ENCODE data around the gene CLDN12.
"Not testable (repeated sequence)": the region's sequence is repeated elsewhere in the genome, so short reads cannot be mapped to it uniquely, and the experiment has no call there.

Gene CLDN12

DNA sequence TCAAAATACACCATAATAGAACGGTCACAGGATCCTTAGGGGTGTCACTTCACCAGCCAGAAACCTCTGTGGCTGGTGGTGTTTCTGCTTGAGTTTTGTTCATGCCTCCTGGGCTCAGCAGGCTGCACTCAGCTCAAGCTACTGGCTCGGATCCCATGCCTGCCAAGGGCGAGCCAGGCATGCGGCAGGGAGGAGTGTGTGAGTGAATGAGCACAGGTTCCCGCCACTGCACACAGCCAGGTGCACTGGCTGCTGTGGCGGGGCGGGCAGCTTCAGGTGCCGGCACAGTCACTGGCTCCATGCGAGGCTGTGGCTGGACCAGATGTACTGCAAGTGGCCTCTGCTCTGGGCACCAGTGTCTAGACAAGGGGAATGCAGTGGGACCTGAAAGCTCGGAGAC, 29.5 kb downstream of the CLDN12 start:
- DNase-seq = no peak

DNA sequence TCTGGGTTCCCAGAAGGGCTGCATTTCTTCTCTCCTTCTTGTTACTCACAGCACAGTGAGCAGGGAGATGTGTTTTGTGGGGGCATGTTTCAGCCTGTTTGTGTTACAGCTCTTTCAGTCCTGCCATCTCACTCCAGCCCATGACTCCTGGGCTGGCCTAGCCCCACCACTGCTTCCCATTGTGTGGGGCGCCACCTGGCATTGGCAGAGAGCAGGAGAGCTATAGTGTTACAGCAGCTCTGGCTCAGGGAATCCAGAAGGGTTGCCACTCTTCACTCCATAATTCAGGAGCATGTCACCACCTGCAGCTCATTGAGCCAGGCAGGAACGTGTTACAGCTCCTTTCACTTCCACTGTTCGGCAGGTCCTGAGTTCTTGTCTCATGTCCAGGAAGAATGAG, 30.0 kb downstream of the CLDN12 start:
- DNase-seq = no peak

- DNase-seq = no peak
Observed at GRCh38 chr7:90445633-90446032, 42.4 kb downstream of the CLDN12 start.

DNA sequence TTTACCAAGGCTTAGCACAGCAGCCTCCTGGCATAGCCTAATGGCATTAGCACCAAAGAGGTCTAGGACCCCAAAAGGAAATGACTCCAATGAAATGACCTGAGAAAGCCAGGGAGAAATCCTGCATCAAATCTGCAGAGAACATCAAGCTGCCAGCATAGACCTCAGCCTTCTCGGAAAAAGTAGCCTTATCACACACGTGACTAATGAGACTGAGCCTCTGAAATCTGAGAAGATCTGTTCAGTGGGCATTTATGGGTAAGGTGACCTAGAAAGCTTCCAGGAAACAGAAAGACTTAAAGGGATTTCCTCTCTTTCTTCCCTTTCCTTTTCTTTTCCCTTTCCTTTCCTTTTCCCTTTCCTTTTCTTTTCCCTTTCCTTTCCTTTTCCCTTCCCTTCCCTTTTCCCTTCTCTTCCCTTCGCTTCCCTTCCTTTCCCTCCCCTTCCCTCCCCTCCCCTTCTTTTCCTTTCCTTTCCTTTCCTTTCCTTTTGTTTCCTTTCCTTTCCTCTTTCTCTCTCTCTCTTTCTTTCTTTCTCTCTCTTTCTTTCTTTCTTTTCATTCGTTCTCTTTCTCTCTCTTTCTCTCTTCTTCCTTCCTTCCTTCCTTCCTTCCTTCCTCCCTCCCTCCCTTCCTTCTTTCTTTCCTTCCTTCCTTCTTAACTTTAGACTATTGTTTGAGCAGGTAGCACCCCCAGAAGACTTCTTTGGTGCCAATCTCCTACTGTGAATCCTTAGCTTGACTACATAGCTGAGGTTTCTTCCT, 43.1 kb downstream of the CLDN12 start:
- DNase-seq = no peak

DNA sequence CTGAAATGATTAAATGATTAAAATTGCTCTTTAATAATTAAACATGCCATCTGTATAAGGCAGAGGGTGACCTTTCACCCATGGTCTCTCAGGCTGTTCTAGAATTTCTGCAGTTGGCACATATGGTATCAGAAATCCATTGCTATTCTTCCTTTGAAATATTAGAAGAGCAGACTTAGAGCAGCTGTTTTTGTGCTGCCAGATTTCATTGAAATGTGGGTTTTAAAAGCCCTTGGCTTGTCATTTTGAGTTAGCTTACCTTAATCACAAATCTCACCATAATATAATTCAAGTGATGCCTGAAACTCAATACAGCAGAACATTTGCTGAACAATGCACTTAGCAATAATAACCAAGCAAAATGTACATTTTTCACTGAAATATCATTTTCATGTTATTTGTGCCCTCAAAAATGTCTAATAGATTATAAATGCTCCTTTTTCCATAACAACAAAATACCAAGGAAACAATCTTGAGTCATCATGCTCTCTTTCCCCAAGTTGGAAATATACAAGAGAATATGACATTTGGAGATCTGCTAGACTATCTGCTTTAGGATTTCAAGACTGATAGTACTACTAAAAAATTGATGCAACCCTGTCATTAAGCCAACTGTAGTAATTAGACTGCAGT, 50.1 kb downstream of the CLDN12 start:
- no peak for DNase-seq

- no peak for DNase-seq
Observed at GRCh38 chr7:90453931-90454330, 50.7 kb downstream of the CLDN12 start.

DNA sequence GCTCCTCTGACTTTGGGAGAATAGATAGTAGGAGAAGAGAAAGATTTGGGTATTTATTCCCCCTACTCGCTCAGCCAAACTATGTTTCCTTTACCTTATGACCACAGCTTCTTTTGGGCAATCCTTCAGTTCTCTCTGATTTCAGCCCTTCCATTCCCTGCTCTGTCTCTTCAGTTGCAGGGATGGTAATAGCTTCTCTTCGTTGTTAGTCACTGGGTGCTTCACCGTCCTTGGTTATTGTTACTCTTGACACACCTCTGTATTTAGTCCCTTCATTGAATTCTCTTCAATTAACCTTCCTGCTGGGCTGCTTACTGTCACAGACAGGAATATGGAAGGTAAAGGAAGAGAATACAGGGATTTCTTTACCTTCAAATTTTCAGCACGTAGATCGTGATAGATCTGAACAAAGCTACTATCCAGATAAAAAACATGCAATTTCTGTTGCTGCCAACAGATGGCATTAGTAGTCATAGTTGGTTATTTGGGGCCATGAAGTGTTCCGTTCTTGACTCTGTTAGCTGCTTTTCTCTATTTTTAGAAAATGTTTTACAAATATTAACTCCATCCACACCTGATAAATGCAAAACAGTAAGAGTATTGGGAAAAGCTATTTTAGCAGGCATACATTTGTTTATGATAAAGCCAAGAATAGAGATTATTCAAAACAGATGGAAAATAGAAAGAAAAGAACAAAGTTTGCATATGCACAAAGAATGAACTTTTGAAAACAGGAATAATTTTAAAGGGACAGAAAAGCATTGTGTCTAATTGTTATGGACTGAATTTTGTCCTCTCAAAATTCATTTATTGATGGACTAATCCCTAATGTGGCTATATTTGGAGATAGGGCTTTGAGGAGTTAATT, 52.1 kb downstream of the CLDN12 start:
- peak in 2 of 51 donors; percentile 9 to 59 for DNase-seq

- no peak for DNase-seq
Observed at GRCh38 chr7:90458104-90458503, 54.8 kb downstream of the CLDN12 start.

- DNase-seq = no peak
Observed at GRCh38 chr7:90459888-90460287, 56.6 kb downstream of the CLDN12 start.

GRCh38 chr7:90461219-90461618, 58.0 kb downstream of the CLDN12 start:
- no peak for DNase-seq

DNA sequence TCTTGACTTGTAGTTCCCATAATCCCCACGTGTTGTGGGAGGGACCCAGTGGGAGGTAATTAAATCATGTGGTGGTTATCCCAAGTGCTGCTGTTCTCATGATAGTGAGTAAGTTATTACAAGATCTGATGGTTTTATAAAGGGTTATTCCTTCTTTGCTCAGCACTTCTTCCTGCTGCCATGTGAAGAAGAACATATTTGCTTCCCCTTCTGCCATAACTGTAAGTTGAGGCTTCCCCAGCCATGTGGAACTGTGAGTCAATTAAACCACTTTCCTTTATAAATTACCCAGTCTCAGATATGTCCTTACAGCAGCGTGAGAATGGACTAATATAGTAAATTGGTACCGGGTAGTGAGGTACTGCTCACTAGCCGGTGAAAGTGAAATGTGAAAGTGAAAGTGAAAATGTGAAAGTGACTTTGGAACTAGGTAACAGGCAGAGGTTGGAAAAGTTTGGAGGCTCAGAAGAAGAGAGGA, 59.9 kb downstream of the CLDN12 start:
- DNase-seq = not testable (repeated sequence)
